Prostate gland (tissue), 2 donors: ENCODE data around the gene SNX3. TPM values are rescaled to one million over a fixed set of nuclear protein-coding genes. Genes with fewer than 3 reads are reported as not detected.

Experiments used
- DNase-seq: peaks from one replicate; pipeline ENCODE4 v3.0.0-alpha.2; 2019; ENCODE audit warnings: low spot score
- H3K27ac ChIP-seq, 2 donors: fragments of 200-600 bp; sonication (generic); 2 replicates each; pipeline ENCODE4 v1.5.1; 2017 to 2019
- H3K27me3 ChIP-seq: fragments of 200-600 bp; sonication (generic); replicated peaks from 2 replicates; pipeline ENCODE4 v1.5.1; 2019; ENCODE audit not compliant: insufficient read depth
- H3K36me3 ChIP-seq, 2 donors: fragments of 200-600 bp; sonication (generic); 1 replicate in 1 of 2; 2 replicates in 1 of 2; pipeline versions ENCODE4 v1.5.1 to v1.8.1; 2017 to 2019
- H3K4me1 ChIP-seq: fragments of 200-600 bp; sonication (generic); replicated peaks from 2 replicates; pipeline ENCODE4 v1.5.1; 2019
- H3K4me3 ChIP-seq, 2 donors: fragments of 200-600 bp; sonication (generic); 2 replicates each; pipeline ENCODE4 v1.5.1; 2017 to 2019
- H3K9me3 ChIP-seq: fragments of 200-600 bp; sonication (generic); 2 replicates; pipeline ENCODE4 v1.5.1; 2017
- POLR2A ChIP-seq: fragments of 450-650 bp; IDR thresholded peaks from one replicate; pipeline ENCODE4 v1.6.1; 2016; ENCODE audit warnings: antibody characterized with exemption, mild to moderate bottlenecking
- POLR2AphosphoS5 ChIP-seq: sonication (generic); formaldehyde crosslinking; IDR thresholded peaks from one replicate; pipeline ENCODE4 v1.6.1; 2017; ENCODE audit warnings: antibody characterized with exemption
- WGBS: methylation state at CpG from one replicate; pipeline ENCODE4 v1.1.5; 2018; 5-methylcytosine and 5-hydroxymethylcytosine counted together
- intact Hi-C: fragments of 100-400 bp; cut with DNase I; formaldehyde crosslinking; loops from one replicate; pipeline ENCODE4 v1.14.2; 2022
- total RNA-seq, 2 donors: library from RNA; depleted of rRNA; stranded (reverse); fragments of >200 nt; gene quantifications; one replicate each; pipeline ENCODE4 v1.1.0, GENCODE V29; 2016
- TF ChIP-seq, protein P1 (sequence below), 4 experiments: fragments of 200-600 bp in 2 of 4; fragments of 450-650 bp in 2 of 4; sonication (generic) in 2 of 4; IDR thresholded peaks; 1 replicate in 3 of 4; 2 replicates in 1 of 4; pipeline ENCODE4 v1.5.1; 2016 to 2019; ENCODE audit warnings: antibody characterized with exemption in 4 of 4, mild to moderate bottlenecking in 2 of 4, moderate library complexity in 2 of 4

The SNX3 gene
- total RNA-seq, 2 donors from 2014 or later, result 93.3 to 93.6 TPM

DNA sequence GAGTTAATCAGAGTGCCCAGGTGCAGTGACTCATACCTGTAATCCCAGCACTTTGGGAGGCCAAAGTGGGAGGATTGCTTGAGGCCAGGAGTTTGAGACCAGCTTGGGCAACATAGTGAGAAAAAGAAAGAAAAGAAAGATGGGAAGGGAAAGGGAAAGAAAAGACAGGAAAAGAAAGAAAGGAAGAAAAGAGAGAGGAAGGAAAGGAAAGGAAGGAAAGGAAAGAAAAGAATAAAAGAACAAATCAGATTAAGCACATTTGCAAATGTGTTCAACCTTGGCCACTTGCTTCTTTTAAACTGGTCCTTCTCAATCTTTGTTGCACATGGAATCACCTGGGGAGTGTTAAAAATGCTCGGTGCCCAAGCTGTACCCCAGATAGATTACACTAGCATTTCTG is 67.0 kb downstream of the SNX3 start:
- Histone ChIP-seq H3K36me3 (no peaks in the 10 kb centered on the region), H3K27ac (no peak overlapping the region), H3K9me3 (no peaks in the 10 kb centered on the region), H3K4me1 (no peaks in the 10 kb centered on the region), H3K27me3 (no peaks in the 10 kb centered on the region), H3K4me3 (no peak overlapping the region)
- TF ChIP-seq POLR2A (no peak), POLR2AphosphoS5 (no peak)
- TF ChIP-seq, protein P1, sequence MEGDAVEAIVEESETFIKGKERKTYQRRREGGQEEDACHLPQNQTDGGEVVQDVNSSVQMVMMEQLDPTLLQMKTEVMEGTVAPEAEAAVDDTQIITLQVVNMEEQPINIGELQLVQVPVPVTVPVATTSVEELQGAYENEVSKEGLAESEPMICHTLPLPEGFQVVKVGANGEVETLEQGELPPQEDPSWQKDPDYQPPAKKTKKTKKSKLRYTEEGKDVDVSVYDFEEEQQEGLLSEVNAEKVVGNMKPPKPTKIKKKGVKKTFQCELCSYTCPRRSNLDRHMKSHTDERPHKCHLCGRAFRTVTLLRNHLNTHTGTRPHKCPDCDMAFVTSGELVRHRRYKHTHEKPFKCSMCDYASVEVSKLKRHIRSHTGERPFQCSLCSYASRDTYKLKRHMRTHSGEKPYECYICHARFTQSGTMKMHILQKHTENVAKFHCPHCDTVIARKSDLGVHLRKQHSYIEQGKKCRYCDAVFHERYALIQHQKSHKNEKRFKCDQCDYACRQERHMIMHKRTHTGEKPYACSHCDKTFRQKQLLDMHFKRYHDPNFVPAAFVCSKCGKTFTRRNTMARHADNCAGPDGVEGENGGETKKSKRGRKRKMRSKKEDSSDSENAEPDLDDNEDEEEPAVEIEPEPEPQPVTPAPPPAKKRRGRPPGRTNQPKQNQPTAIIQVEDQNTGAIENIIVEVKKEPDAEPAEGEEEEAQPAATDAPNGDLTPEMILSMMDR (IDR thresholded peaks at IDR 0.05), result no peak
- no peak for DNase-seq
- WGBS, result 85% methylated on average over 1 of the region's 1 CpG
- intact Hi-C loops, result no loop called here

DNA sequence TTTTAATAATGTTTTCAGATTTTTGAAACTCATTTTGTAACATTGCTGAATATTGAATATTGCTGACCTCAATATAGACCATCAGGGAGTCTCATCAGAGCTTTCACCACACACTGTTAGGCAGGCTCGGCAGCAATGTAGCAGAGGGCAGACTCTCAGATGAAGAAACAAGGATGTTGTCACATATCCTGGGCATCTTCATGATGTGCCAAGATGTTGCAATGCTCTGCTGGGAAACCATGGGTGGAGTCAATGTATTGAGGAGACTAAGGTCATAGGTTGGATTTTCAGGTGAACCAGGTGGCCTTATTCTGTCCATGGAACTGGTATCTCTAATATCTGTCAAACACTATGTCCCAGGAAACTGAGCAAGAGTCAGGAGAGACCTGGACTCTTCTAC is 67.7 kb downstream of the SNX3 start:
- Histone ChIP-seq H3K4me3 (no peak overlapping the region), H3K9me3 (no peaks in the 10 kb centered on the region), H3K27ac (no peak overlapping the region), H3K27me3 (no peaks in the 10 kb centered on the region), H3K4me1 (no peaks in the 10 kb centered on the region), H3K36me3 (no peaks in the 10 kb centered on the region)
- no peak for DNase-seq
- WGBS, result 84% methylated on average over 1 of the region's 1 CpG
- intact Hi-C loops, result no loop called here
- TF ChIP-seq POLR2AphosphoS5 (no peak), POLR2A (no peak)
- TF ChIP-seq, protein P1 (IDR thresholded peaks at IDR 0.05), result no peak

DNA sequence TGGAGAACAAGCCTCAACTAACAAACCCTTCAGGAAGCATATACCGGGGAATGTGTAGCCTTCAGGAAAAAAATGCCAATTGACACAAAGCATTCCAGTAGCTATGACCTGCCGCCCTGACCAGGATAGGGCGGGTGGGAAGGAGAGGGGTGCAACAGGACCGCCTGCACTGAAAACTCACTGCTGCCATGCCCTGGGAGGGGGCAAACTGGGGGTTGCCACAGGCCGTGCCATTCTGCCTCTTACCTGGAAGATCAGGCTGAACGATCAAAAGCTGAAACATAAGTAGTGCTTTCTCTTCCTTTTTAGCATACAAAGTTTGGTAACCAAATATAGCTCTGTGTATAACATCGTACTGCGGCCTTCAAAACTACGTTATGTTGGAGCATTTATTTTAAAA is 73.3 kb downstream of the SNX3 start:
- H3K4me1 ChIP-seq, result no peaks in the 10 kb centered on the region
- DNase-seq, result no peak
- intact Hi-C loops, result no loop called here
- TF ChIP-seq POLR2A, result no peak
- TF ChIP-seq POLR2AphosphoS5, result no peak
- TF ChIP-seq, protein P1 (IDR thresholded peaks at IDR 0.05), result no peak
- H3K4me3 ChIP-seq, result no peak overlapping the region
- H3K36me3 ChIP-seq, result no peaks in the 10 kb centered on the region
- 91% methylated on average over 9 of the region's 9 CpGs for WGBS
- no peaks in the 10 kb centered on the region for H3K9me3 ChIP-seq
- H3K27ac ChIP-seq, result no peak overlapping the region
- H3K27me3 ChIP-seq, result no peaks in the 10 kb centered on the region

DNA sequence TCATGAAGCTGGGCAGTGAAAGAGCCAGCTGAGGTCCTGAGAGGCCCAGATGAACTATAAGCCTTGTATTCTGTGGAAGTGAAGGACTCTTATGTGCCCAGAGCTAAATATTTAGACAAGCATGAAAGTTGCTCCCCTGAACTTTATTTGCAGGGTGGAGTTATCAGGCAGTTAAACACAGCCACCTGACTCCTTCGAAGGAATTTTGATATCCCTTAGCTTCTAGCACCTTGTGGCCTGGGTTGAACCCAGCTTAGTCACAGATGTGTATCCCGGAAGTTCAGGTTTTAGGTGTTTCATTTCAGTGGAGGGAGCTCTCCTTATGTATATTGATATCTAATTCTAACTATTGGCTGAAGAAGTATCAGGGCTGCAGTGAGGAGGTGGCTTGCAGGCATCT is 74.6 kb downstream of the SNX3 start:
- Histone ChIP-seq H3K27me3 (no peaks in the 10 kb centered on the region), H3K4me3 (no peak overlapping the region), H3K36me3 (no peaks in the 10 kb centered on the region), H3K4me1 (no peaks in the 10 kb centered on the region), H3K27ac (no peak overlapping the region), H3K9me3 (no peaks in the 10 kb centered on the region)
- intact Hi-C loops, result no loop called here
- WGBS, result 55% methylated on average over 2 of the region's 2 CpGs
- TF ChIP-seq POLR2AphosphoS5 (no peak), POLR2A (no peak)
- TF ChIP-seq, protein P1 (IDR thresholded peaks at IDR 0.05), result no peak
- DNase-seq, result no peak

DNA sequence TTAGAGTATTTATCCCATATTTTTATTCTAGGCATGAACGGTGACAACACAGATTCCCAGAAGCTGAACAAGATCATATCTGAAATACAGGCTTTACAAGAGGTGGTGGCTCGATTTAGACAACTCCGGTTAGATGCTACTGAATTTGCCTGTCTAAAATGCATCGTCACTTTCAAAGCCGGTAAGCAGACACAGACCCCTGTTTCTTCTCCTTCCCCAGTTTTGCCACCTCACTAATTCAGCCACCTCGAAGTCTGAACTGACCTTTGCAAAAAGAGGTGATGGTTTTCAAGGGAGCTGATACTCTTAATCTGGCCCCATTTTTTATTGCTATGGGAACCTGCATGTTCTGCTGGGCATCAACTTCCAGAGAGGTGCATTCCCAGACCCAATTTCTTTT is 80.1 kb downstream of the SNX3 start:
- Histone ChIP-seq H3K4me3 (no peak overlapping the region), H3K36me3 (no peaks in the 10 kb centered on the region), H3K9me3 (no peaks in the 10 kb centered on the region), H3K4me1 (peaks cover 3% of the 10 kb centered on the region), H3K27me3 (peaks cover 11% of the 10 kb centered on the region), H3K27ac (no peak overlapping the region)
- WGBS, result 54% methylated on average over 6 of the region's 6 CpGs
- no peak for TF ChIP-seq POLR2A
- TF ChIP-seq POLR2AphosphoS5, result no peak
- TF ChIP-seq, protein P1 (IDR thresholded peaks at IDR 0.05), result no peak
- intact Hi-C loops, result no loop called here
- DNase-seq, result no peak
